ENCODE data around the gene FHOD3.

DNA sequence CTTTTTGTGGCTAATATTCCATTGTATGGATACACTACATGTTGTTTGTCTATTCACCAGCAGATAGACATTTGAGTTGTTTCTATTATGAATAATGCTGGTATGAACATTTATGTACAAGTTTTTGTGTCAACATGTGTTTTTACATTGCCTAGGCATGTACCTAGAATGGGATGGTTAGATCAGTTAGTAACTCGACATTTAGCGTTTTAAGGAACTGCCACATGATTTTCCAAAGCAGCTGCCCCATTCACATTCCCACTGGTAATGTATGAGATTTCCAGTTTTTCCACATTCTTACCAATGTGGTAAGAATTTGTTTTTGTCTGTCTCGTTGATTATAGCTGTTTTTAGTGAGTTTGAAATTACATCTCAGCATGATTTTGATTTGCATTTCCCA, 112.8 kb downstream of the FHOD3 start:
- TF ChIP-seq, protein P1, sequence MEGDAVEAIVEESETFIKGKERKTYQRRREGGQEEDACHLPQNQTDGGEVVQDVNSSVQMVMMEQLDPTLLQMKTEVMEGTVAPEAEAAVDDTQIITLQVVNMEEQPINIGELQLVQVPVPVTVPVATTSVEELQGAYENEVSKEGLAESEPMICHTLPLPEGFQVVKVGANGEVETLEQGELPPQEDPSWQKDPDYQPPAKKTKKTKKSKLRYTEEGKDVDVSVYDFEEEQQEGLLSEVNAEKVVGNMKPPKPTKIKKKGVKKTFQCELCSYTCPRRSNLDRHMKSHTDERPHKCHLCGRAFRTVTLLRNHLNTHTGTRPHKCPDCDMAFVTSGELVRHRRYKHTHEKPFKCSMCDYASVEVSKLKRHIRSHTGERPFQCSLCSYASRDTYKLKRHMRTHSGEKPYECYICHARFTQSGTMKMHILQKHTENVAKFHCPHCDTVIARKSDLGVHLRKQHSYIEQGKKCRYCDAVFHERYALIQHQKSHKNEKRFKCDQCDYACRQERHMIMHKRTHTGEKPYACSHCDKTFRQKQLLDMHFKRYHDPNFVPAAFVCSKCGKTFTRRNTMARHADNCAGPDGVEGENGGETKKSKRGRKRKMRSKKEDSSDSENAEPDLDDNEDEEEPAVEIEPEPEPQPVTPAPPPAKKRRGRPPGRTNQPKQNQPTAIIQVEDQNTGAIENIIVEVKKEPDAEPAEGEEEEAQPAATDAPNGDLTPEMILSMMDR (conservative IDR thresholded peaks at IDR 0.05): no peak
- TF ChIP-seq EZH2 (IDR thresholded peaks at IDR 0.05; ENCODE audit: low read depth): no peak

Measured in PC-9 (cell line).